ENCODE results near the gene MINDY1. TPM values are rescaled to one million over a fixed set of nuclear protein-coding genes. Genes with fewer than 3 reads are reported as not detected.

The MINDY1 gene, protein sequence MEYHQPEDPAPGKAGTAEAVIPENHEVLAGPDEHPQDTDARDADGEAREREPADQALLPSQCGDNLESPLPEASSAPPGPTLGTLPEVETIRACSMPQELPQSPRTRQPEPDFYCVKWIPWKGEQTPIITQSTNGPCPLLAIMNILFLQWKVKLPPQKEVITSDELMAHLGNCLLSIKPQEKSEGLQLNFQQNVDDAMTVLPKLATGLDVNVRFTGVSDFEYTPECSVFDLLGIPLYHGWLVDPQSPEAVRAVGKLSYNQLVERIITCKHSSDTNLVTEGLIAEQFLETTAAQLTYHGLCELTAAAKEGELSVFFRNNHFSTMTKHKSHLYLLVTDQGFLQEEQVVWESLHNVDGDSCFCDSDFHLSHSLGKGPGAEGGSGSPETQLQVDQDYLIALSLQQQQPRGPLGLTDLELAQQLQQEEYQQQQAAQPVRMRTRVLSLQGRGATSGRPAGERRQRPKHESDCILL
- 13.0 and 14.6 TPM in 2 replicates for total RNA-seq

DNA sequence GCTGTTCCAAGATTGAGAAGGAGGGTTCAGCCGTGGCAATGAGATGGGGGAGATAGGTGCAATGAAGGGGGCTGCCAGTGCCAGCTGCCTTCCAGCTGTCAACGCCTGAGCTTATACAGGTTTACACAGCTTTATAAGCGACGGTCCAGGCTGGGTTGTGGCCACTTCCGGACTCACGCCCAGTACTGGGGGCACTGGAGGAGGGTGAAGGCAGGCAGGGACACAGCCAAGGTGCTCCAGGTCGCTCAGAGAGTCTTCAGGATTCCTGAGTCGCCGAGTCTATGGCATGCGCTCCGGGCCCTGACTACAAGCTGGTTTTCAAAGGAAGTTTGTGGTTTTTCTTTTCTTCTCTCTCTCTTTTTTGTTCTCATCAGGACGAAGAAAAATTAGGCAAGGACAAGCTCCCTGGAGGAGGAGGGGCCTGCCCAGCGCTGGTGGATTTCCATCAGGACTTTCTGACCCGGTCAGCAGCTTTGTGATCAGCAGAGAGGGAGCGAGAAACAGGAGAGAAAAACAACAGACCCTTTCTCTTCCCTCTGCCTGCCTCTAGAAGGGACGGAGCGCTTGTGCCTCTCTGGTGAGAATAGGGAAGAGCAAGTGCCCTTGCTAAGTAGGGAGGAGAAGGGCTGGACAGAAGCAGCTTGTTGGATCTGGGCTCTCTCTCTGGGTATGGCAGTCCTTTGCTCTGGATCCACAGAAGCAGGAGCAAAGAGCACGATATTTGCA, at the start of gene MINDY1:
MINDY1 (minus strand) TSS at position 576 of the 726 bp plus-strand sequence. CDS start 4,285 bp downstream, outside the sequence.
- TF ChIP-seq, protein P1, sequence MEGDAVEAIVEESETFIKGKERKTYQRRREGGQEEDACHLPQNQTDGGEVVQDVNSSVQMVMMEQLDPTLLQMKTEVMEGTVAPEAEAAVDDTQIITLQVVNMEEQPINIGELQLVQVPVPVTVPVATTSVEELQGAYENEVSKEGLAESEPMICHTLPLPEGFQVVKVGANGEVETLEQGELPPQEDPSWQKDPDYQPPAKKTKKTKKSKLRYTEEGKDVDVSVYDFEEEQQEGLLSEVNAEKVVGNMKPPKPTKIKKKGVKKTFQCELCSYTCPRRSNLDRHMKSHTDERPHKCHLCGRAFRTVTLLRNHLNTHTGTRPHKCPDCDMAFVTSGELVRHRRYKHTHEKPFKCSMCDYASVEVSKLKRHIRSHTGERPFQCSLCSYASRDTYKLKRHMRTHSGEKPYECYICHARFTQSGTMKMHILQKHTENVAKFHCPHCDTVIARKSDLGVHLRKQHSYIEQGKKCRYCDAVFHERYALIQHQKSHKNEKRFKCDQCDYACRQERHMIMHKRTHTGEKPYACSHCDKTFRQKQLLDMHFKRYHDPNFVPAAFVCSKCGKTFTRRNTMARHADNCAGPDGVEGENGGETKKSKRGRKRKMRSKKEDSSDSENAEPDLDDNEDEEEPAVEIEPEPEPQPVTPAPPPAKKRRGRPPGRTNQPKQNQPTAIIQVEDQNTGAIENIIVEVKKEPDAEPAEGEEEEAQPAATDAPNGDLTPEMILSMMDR (conservative IDR thresholded peaks at IDR 0.05; ENCODE audit: low read depth, low read length) = peak; percentile 55
- peak within 1 kb of the TSS; percentile 88 for H3K4me3 ChIP-seq (ENCODE audit: low read depth, low read length)
- DNase-seq (ENCODE audit: low read depth) = peak; percentile 58

DNA sequence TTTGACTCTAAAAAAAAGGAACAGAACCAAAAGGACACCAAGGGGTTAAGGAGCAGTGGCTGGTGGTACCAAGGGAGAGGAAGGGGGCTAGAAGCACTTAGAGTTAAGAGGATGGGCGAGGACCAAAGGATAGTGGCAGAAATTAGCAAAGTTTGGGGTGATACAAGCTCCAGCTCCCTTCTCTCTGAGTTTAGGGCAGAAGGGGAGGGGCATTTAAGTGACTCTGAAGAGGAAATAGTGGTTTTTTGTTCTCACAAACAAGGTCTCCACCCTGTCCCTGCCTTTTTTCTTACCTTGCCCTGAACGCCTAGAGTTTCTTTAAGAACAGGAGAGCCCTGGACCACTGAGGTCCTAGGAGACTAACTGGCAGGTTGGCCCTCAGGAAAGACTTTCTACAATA, 49.4 kb upstream of the MINDY1 start:
- no peak overlapping the region for H3K4me3 ChIP-seq (ENCODE audit: low read depth, low read length)
- no peak for DNase-seq (ENCODE audit: low read depth)
- TF ChIP-seq, protein P1 (conservative IDR thresholded peaks at IDR 0.05; ENCODE audit: low read depth, low read length) = no peak

DNA sequence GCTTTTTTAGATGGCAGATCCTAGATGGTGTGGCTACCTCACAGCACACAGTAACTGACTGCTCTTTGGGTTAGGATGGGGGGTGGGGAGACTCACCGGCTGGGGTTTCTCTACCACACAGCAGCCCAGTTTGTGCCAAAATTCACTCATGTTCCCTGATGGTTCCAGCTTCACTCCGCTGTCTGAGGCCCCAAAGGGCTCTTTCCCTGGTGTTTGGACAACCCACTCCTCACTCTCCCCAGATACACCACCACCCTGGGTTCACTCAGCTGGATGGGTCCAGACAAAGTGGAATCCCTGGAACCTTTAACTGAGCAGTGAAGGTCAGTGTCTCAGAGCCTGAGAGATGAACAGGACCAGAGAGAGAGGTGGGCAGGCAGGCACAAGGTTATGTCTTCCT, 48.9 kb upstream of the MINDY1 start:
- no peak overlapping the region for H3K4me3 ChIP-seq (ENCODE audit: low read depth, low read length)
- no peak for DNase-seq (ENCODE audit: low read depth)
- TF ChIP-seq, protein P1 (conservative IDR thresholded peaks at IDR 0.05; ENCODE audit: low read depth, low read length) = no peak

DNA sequence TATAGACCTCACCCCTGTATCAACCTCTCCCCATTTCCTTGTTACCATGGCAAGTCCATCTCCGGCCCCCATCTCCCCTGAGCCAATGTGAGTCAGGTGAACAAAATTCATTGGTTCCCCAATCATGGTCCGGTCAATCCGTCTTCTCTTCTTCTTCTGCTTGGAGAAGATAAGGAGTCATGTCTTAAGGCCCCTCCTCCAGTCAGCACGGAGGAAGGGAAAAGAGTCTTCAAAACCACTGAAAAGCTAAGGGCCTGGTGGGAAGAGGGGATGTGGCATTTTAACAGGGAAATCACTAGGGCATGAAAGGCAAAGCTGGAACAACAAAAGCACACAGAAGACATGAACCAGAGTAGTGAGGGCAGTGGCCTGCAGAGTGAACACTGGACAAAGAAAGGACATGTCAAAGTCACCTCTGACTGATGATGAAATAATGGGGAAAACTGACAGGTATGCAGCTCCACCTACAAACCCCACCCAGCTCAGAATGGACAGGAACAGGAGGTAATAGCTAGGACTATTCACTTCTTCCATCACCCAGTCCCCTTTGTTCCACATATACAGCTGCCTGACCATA, 48.4 kb upstream of the MINDY1 start:
- TF ChIP-seq, protein P1 (conservative IDR thresholded peaks at IDR 0.05; ENCODE audit: low read depth, low read length) = no peak
- H3K4me3 ChIP-seq (ENCODE audit: low read depth, low read length) = no peak overlapping the region
- no peak for DNase-seq (ENCODE audit: low read depth)

DNA sequence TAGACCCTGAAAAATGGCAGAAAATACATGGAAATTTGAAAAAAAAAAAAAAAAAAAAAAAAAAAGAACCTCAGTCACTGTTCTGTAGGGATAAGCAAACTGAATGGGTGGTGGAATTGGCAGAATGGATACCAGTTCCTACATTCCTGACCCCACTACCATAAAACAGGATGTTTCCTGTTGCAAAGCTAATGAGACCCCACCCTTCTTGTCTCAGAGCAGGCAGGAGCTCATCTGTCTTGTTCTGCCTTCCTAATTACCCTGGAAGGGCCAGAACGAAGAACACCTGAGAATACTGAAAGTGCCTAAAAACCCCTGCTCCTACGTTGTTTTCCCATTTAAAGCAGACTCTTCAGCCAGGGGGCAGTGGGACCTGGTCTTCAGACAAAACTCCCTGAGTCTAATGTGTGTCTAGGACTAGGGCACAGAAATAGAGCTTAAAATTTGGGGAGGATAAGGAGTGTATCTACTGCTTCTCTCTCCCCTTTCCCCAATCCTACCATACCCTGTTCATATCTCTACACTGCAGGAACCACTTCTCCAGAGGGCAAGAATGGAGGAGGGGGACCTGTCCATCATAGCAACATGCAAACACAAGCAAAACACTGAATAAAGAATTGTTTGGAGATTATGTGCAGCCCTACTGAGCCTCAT, 44.8 kb upstream of the MINDY1 start:
- H3K4me3 ChIP-seq (ENCODE audit: low read depth, low read length) = no peak overlapping the region
- DNase-seq (ENCODE audit: low read depth) = no peak
- TF ChIP-seq, protein P1 (conservative IDR thresholded peaks at IDR 0.05; ENCODE audit: low read depth, low read length) = no peak

DNA sequence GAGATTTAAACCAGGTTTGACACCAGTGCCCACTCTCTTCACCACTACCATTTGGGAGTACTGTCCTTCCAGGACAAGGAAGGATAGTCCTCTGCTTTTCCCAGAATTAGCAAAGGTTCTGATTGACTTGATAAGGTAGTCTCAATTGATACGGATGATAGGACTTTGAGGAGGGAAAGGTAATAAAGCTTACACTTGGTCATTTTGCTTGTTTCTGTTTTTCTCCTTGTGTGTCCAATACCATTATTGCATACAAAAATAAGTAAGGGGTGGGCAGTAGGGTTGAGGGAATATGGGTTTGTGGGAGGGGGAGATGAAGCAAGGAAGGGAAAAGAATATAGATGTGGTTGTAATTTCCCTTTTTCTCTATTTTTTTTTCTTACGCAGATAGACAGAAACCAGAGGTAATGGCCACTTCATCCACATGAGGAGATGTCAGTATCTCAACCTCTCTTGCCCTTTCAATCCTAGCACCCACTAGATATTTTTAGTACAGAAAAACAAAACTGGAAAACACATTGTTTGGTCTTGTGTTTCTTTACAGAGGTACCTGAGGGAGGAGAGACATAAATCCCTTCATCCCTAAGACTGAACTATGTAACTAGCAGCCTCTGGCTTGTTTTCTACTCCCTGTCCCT, 43.5 kb upstream of the MINDY1 start:
- DNase-seq (ENCODE audit: low read depth) = no peak
- TF ChIP-seq, protein P1 (conservative IDR thresholded peaks at IDR 0.05; ENCODE audit: low read depth, low read length) = no peak
- H3K4me3 ChIP-seq (ENCODE audit: low read depth, low read length) = no peak overlapping the region
